Measurements from ENCODE around the gene HLA-DQA2.
"Not testable (repeated sequence)": the region's sequence is repeated elsewhere in the genome, so short reads cannot be mapped to it uniquely, and the experiment has no call there.

HLA-DQA2 gene

GRCh38 chr6:32763421-32763820 lies 22.2 kb downstream of the HLA-DQA2 start, which contains the start of gene HLA-DQB2:
Gene HLA-DQB2, minus strand, starts transcription at chr6:32763532. Its CDS starts 62 bp downstream, at chr6:32763470.
- no peaks in the 10 kb centered on the region for H3K9me3 Mint-ChIP-seq
- no peak within 1 kb of the TSS for H3K4me3 Mint-ChIP-seq
- DNase-seq, result no peak
- peaks cover 30% of the 10 kb centered on the region for H3K27me3 Mint-ChIP-seq (ENCODE audit: low read depth, poor library complexity)
- H3K36me3 Mint-ChIP-seq (ENCODE audit: low read depth), result no peaks in the 10 kb centered on the region
- no peak within 1 kb of the TSS for H3K27ac Mint-ChIP-seq
- TF ChIP-seq CTCF (IDR thresholded peaks at IDR 0.05), result no peak
- no peaks in the 10 kb centered on the region for H3K4me1 Mint-ChIP-seq

- H3K4me1 Mint-ChIP-seq, result no peaks in the 10 kb centered on the region
- no peaks in the 10 kb centered on the region for H3K36me3 Mint-ChIP-seq (ENCODE audit: low read depth)
- no peak overlapping the region for H3K4me3 Mint-ChIP-seq
- H3K27ac Mint-ChIP-seq, result no peak overlapping the region
- no peaks in the 10 kb centered on the region for H3K9me3 Mint-ChIP-seq
- H3K27me3 Mint-ChIP-seq (ENCODE audit: low read depth, poor library complexity), result peaks cover 29% of the 10 kb centered on the region
- no peak for TF ChIP-seq CTCF (IDR thresholded peaks at IDR 0.05)
- DNase-seq, result no peak
Observed at GRCh38 chr6:32764048-32764447, 22.9 kb downstream of the HLA-DQA2 start.

GRCh38 chr6:32772656-32773055 lies 31.5 kb downstream of the HLA-DQA2 start:
- Mint-ChIP-seq H3K4me1 (no peaks in the 10 kb centered on the region), H3K9me3 (peaks cover 3% of the 10 kb centered on the region)

GRCh38 chr6:32774426-32774825 lies 33.2 kb downstream of the HLA-DQA2 start:
- Mint-ChIP-seq H3K4me1 (no peaks in the 10 kb centered on the region), H3K27me3 (ENCODE audit: low read depth, poor library complexity) (peaks cover 30% of the 10 kb centered on the region), H3K36me3 (ENCODE audit: low read depth) (no peaks in the 10 kb centered on the region), H3K4me3 (no peak overlapping the region), H3K9me3 (peaks cover 3% of the 10 kb centered on the region), H3K27ac (no peak overlapping the region)
- no peak for TF ChIP-seq CTCF (IDR thresholded peaks at IDR 0.05)
- no peak for DNase-seq

More at GRCh38 chr6:32772656-32773055, 31.5 kb downstream of the HLA-DQA2 start:
- H3K4me3 Mint-ChIP-seq, result no peak overlapping the region
- no peak for DNase-seq
- no peak for TF ChIP-seq CTCF (IDR thresholded peaks at IDR 0.05)
- no peaks in the 10 kb centered on the region for H3K36me3 Mint-ChIP-seq (ENCODE audit: low read depth)
- H3K27ac Mint-ChIP-seq, result no peak overlapping the region
- H3K27me3 Mint-ChIP-seq (ENCODE audit: low read depth, poor library complexity), result peaks cover 34% of the 10 kb centered on the region

- H3K27me3 Mint-ChIP-seq (ENCODE audit: low read depth, poor library complexity), result peaks cover 32% of the 10 kb centered on the region
- no peak overlapping the region for H3K4me3 Mint-ChIP-seq
- TF ChIP-seq CTCF (IDR thresholded peaks at IDR 0.05), result no peak
- H3K4me1 Mint-ChIP-seq, result no peaks in the 10 kb centered on the region
- H3K27ac Mint-ChIP-seq, result no peak overlapping the region
- peaks cover 3% of the 10 kb centered on the region for H3K9me3 Mint-ChIP-seq
- no peaks in the 10 kb centered on the region for H3K36me3 Mint-ChIP-seq (ENCODE audit: low read depth)
- DNase-seq, result no peak
Observed at GRCh38 chr6:32775071-32775470, 33.9 kb downstream of the HLA-DQA2 start.

- H3K27me3 Mint-ChIP-seq (ENCODE audit: low read depth, poor library complexity), result peaks cover 17% of the 10 kb centered on the region
- H3K27ac Mint-ChIP-seq, result no peak overlapping the region
- peaks cover 3% of the 10 kb centered on the region for H3K9me3 Mint-ChIP-seq
- no peaks in the 10 kb centered on the region for H3K4me1 Mint-ChIP-seq
- no peak for TF ChIP-seq CTCF (IDR thresholded peaks at IDR 0.05)
- DNase-seq, result no peak
- no peaks in the 10 kb centered on the region for H3K36me3 Mint-ChIP-seq (ENCODE audit: low read depth)
- H3K4me3 Mint-ChIP-seq, result no peak overlapping the region
Observed at GRCh38 chr6:32779036-32779435, 37.8 kb downstream of the HLA-DQA2 start.

- DNase-seq; H3K36me3 Mint-ChIP-seq (ENCODE audit: low read depth); H3K9me3 Mint-ChIP-seq; H3K4me3 Mint-ChIP-seq; H3K4me1 Mint-ChIP-seq; H3K27ac Mint-ChIP-seq: not testable (repeated sequence)
- H3K27me3 Mint-ChIP-seq (ENCODE audit: low read depth, poor library complexity), result peaks cover 24% of the 10 kb centered on the region
Observed at GRCh38 chr6:32782923-32783322, 41.7 kb downstream of the HLA-DQA2 start.
